Measurements from ENCODE around the gene FOXP4.

GRCh38 chr6:41622206-41622988 lies 76.2 kb downstream of the FOXP4 start:
- TF ChIP-seq CTCF (IDR thresholded peaks at IDR 0.05; ENCODE audit: low read depth, low read length, missing input control), result no peak
- no peak for TF ChIP-seq EGR1 (IDR thresholded peaks at IDR 0.05; ENCODE audit: low read depth in 2 of 2)
- TF ChIP-seq RAD21 (IDR thresholded peaks at IDR 0.05), result no peak
- no peak for TF ChIP-seq SP1 (IDR thresholded peaks at IDR 0.05)
- no peak for TF ChIP-seq JUND (IDR thresholded peaks at IDR 0.05)
- no peak for TF ChIP-seq NR2F2 (IDR thresholded peaks at IDR 0.05)
- no peak for TF ChIP-seq TAF1 (conservative IDR thresholded peaks at IDR 0.05)
- TF ChIP-seq REST (IDR thresholded peaks at IDR 0.05), result no peak
- no peak for TF ChIP-seq HNF4G (IDR thresholded peaks at IDR 0.05)

Data from liver (tissue), 3 donors.